ENCODE data around the gene SSRP1.

- TF ChIP-seq CTCF (conservative IDR thresholded peaks at IDR 0.05 in 1 of 2, IDR thresholded peaks at IDR 0.05 in 1 of 2; ENCODE audit: low read depth in 1 of 2, low read length in 2 of 2) (no peak), EZH2 (IDR thresholded peaks at IDR 0.05; ENCODE audit: low read length, missing control alignments) (no peak)
These were observed 41.2 kb downstream of the SSRP1 start for GRCh38 chr11:57294225-57295131.
